K562 (cell line): ENCODE measurements around the gene IQCE. TPM values are rescaled to one million over a fixed set of nuclear protein-coding genes. Genes with fewer than 3 reads are reported as not detected.

ENCODE experiments used
- ARID2 ChIP-seq: fragments of 450-650 bp; IDR thresholded peaks from 2 replicates; pipeline ENCODE4 v1.6.1; 2017; ENCODE audit warnings: antibody characterized with exemption, mild to moderate bottlenecking
- ATF7 ChIP-seq: fragments of 450-650 bp; IDR thresholded peaks from 2 replicates; pipeline ENCODE4 v1.7.1; 2014; ENCODE audit warnings: mild to moderate bottlenecking, moderate library complexity
- BCLAF1 ChIP-seq, 2 experiments: fragments of 450-650 bp in 1 of 2; IDR thresholded peaks; 2 replicates each; pipeline ENCODE4 v1.6.1; 2011 to 2017; ENCODE audit warnings: low read depth in 2 of 2, antibody characterized with exemption in 1 of 2, borderline replicate concordance in 1 of 2, low read length in 1 of 2, mild to moderate bottlenecking in 1 of 2, mixed read lengths in 1 of 2; ENCODE audit not compliant: control insufficient read depth in 1 of 2
- BRCA1 ChIP-seq, 2 experiments: fragments of 450-650 bp in 1 of 2; sonication (generic) in 1 of 2; formaldehyde crosslinking in 1 of 2; IDR thresholded peaks; 2 replicates each; pipeline versions ENCODE4 v1.5.0 to v1.6.1; 2017 to 2020; ENCODE audit warnings: mild to moderate bottlenecking in 1 of 2, missing genetic modification reagents in 1 of 2
- CHCHD3 ChIP-seq: fragments of 250-450 bp; sonication (Bioruptor Pico); IDR thresholded peaks from 2 replicates; pipeline ENCODE4 v2.1.2; 2022; ENCODE audit warnings: mild to moderate bottlenecking
- CTBP1 ChIP-seq: fragments of 450-650 bp; IDR thresholded peaks from 2 replicates; pipeline ENCODE4 v1.6.1; 2016; ENCODE audit warnings: borderline replicate concordance
- ESRRB ChIP-seq: fragments of 250-450 bp; sonication (Bioruptor Pico); IDR thresholded peaks from 2 replicates; pipeline ENCODE4 v1.5.0; 2020; ENCODE audit warnings: mild to moderate bottlenecking, moderate library complexity, borderline replicate concordance
- FOXA3 ChIP-seq, 2 experiments: fragments of 450-650 bp in 1 of 2; sonication (generic) in 1 of 2; formaldehyde crosslinking; IDR thresholded peaks in 1 of 2; conservative IDR thresholded peaks in 1 of 2; 2 replicates each; pipeline versions ENCODE4 v1.4.0 to v1.8.0; 2020 to 2022; ENCODE audit warnings: mild to moderate bottlenecking in 2 of 2, missing genetic modification reagents in 1 of 2
- NCOA4 ChIP-seq: fragments of 450-650 bp; IDR thresholded peaks from 2 replicates; pipeline ENCODE4 v1.6.1; 2018; ENCODE audit warnings: mild to moderate bottlenecking; ENCODE audit not compliant: partially characterized antibody
- NR2C1 ChIP-seq, 2 experiments: fragments of 450-650 bp; IDR thresholded peaks; 2 replicates each; pipeline ENCODE4 v1.6.1; 2017; ENCODE audit warnings: mild to moderate bottlenecking in 2 of 2, antibody characterized with exemption in 1 of 2, inconsistent platforms in 1 of 2, missing compliant biosample characterization in 1 of 2, missing genetic modification characterization in 1 of 2
- RCOR1 ChIP-seq, 2 experiments: IDR thresholded peaks; 2 replicates each; pipeline ENCODE4 v1.6.1; 2012; ENCODE audit warnings: low read depth in 2 of 2, low read length in 2 of 2, borderline replicate concordance in 1 of 2, improper control_type of control experiment in 1 of 2
- RFX7 ChIP-seq: fragments of 250-450 bp; sonication (Bioruptor Pico); IDR thresholded peaks from 2 replicates; pipeline ENCODE4 v1.5.1; 2021; ENCODE audit warnings: mild to moderate bottlenecking
- SP1 ChIP-seq: sonication (generic); formaldehyde crosslinking; IDR thresholded peaks from 2 replicates; pipeline ENCODE4 v1.8.1; 2022; ENCODE audit warnings: mild to moderate bottlenecking, missing genetic modification reagents
- SREBF1 ChIP-seq: fragments of 150-350 bp; IDR thresholded peaks from 2 replicates; pipeline ENCODE4 v1.6.1; 2014; ENCODE audit warnings: antibody characterized with exemption, low read depth, low read length, borderline replicate concordance
- TAF1 ChIP-seq: IDR thresholded peaks from 2 replicates; pipeline ENCODE4 v1.6.1; 2011; ENCODE audit warnings: mild to moderate bottlenecking, low read length, moderate library complexity; ENCODE audit not compliant: insufficient read depth, control insufficient read depth, severe bottlenecking; ENCODE audit errors: extremely low read depth
- TBP ChIP-seq: optimal IDR thresholded peaks from 2 replicates; pipeline ENCODE3; 2011; ENCODE audit warnings: low read depth, low read length, improper control_type of control experiment
- ZKSCAN1 ChIP-seq: fragments of 150-350 bp; IDR thresholded peaks from 2 replicates; pipeline ENCODE4 v1.6.1; 2016; ENCODE audit warnings: low read depth, low read length
- ZNF140 ChIP-seq: fragments of 250-450 bp; sonication (Bioruptor Pico); IDR thresholded peaks from 2 replicates; pipeline ENCODE4 v1.8.0; 2021; ENCODE audit warnings: moderate library complexity, mild to moderate bottlenecking, inconsistent platforms
- polyA plus RNA-seq, 8 experiments: library from polyadenylated mRNA; depleted of rRNA in 4 of 8; stranded (reverse) in 5 of 8; unstranded in 3 of 8; fragments of >200 nt; fragmentation: Nextera tagmentation in 2 of 8; fragmentation: Illumina TruSeq in 1 of 8; extraction: Ambion mirVana in 2 of 8; extraction: Trizol in 1 of 8; gene quantifications; 2 replicates each; pipeline versions ENCODE4 v1.2.1 to v1.2.3, GENCODE V29; 2011 to 2014; ENCODE audit warnings: inconsistent platforms in 1 of 8, missing spikeins in 1 of 8
- total RNA-seq, 7 experiments: library from RNA; depleted of rRNA in 6 of 7; stranded (reverse); fragments of >200 nt in 6 of 7; fragmentation: Illumina TruSeq in 2 of 7; extraction: Trizol in 2 of 7; gene quantifications; 2 replicates each; pipeline versions ENCODE4 v1.2.1 to v1.2.3, GENCODE V29; 2011 to 2021; ENCODE audit warnings: low replicate concordance in 1 of 7
- TF ChIP-seq, protein P1 (sequence below), 2 experiments: fragments of 450-650 bp; IDR thresholded peaks; 2 replicates each; pipeline ENCODE4 v1.6.1; 2016
- TF ChIP-seq, protein P2 (sequence below): fragments of 450-650 bp; IDR thresholded peaks from 2 replicates; pipeline ENCODE4 v1.7.1; 2018; ENCODE audit warnings: mild to moderate bottlenecking, low read depth; ENCODE audit not compliant: partially characterized antibody

Gene IQCE
- total and polyA plus RNA-seq, 9 of the 15 experiments (the other 6 are each of a cell fraction or from before 2014, with no cell fraction given): 0.18 to 8.5 (median 4.2) TPM

DNA sequence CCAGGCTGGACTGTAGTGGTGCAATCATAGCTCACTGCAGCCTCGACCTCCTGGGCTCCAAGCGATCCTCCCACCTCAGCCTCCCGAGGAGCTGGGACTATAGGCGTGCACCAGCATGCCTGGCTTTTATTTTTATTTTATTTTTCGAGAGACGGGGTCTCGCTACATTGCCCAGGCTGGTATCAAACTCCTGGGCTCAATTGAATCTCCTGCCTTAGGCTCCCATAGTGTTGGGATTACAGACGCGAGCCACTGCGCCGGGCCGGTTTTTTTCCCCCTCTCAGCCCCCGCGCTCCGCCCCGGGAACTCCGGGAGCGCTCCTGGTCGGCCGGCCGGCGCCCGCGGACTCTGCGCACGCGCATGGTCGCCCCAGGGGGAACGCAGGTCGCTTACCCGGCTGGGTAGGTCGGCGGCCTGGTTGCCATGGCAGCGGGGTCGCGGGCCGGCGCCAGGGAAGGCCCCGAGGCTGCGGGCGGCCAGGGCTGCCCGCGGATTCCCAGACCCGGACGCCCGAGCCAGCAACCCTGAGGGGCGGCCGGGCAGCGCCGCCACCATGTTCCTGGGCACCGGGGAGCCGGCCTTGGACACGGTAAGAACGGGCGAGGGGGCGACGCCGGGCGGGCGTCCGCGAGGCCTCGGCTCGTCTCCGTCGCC, at the start of gene IQCE (continued):
- no peak for TF ChIP-seq BRCA1 (IDR thresholded peaks at IDR 0.05)
- no peak for TF ChIP-seq BRCA1 (CRISPR knock-in tag; IDR thresholded peaks at IDR 0.05)
- TF ChIP-seq, protein P1, sequence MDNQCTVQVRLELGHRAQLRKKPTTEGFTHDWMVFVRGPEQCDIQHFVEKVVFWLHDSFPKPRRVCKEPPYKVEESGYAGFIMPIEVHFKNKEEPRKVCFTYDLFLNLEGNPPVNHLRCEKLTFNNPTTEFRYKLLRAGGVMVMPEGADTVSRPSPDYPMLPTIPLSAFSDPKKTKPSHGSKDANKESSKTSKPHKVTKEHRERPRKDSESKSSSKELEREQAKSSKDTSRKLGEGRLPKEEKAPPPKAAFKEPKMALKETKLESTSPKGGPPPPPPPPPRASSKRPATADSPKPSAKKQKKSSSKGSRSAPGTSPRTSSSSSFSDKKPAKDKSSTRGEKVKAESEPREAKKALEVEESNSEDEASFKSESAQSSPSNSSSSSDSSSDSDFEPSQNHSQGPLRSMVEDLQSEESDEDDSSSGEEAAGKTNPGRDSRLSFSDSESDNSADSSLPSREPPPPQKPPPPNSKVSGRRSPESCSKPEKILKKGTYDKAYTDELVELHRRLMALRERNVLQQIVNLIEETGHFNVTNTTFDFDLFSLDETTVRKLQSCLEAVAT (IDR thresholded peaks at IDR 0.05): 0 out of 4 replicates have a peak, but pooled peaks of 1 of the 2 experiments have one; percentile 31
- TF ChIP-seq NR2C1 (IDR thresholded peaks at IDR 0.05): peak; percentile 50; the same call in 1 of the 2 replicates
- TF ChIP-seq NR2C1 (tag; IDR thresholded peaks at IDR 0.05): no peak; the same call in 1 of the 2 replicates
- TF ChIP-seq BCLAF1 (IDR thresholded peaks at IDR 0.05; ENCODE audit: borderline replicate concordance in 1 of 2, control insufficient read depth in 1 of 2, low read depth in 2 of 2, low read length in 1 of 2): no peak
- TF ChIP-seq, protein P2, sequence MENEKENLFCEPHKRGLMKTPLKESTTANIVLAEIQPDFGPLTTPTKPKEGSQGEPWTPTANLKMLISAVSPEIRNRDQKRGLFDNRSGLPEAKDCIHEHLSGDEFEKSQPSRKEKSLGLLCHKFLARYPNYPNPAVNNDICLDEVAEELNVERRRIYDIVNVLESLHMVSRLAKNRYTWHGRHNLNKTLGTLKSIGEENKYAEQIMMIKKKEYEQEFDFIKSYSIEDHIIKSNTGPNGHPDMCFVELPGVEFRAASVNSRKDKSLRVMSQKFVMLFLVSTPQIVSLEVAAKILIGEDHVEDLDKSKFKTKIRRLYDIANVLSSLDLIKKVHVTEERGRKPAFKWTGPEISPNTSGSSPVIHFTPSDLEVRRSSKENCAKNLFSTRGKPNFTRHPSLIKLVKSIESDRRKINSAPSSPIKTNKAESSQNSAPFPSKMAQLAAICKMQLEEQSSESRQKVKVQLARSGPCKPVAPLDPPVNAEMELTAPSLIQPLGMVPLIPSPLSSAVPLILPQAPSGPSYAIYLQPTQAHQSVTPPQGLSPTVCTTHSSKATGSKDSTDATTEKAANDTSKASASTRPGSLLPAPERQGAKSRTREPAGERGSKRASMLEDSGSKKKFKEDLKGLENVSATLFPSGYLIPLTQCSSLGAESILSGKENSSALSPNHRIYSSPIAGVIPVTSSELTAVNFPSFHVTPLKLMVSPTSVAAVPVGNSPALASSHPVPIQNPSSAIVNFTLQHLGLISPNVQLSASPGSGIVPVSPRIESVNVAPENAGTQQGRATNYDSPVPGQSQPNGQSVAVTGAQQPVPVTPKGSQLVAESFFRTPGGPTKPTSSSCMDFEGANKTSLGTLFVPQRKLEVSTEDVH: peak; percentile 50
- no peak for TF ChIP-seq SREBF1
- TF ChIP-seq RCOR1 (IDR thresholded peaks at IDR 0.05; ENCODE audit: borderline replicate concordance in 1 of 2, low read depth in 2 of 2, low read length in 2 of 2): peak in 1 of 2 experiments; percentile 24; a peak in 2 of 4 replicates
- no peak for TF ChIP-seq ZNF140 (CRISPR knock-in tag)
- TF ChIP-seq ZKSCAN1: peak; percentile 69; the same call in 1 of the 2 replicates
- TF ChIP-seq ATF7: peak; percentile 51
- no peak for TF ChIP-seq RFX7 (CRISPR knock-in tag)
- no peak for TF ChIP-seq NCOA4
- TF ChIP-seq CHCHD3 (CRISPR knock-in tag): no peak
- TF ChIP-seq ARID2: no peak
- TF ChIP-seq TBP: peak; percentile 14
- TF ChIP-seq TAF1: peak; percentile 40
- TF ChIP-seq SP1: 0 out of 2 replicates have a peak, but pooled peaks have one; percentile 31
- TF ChIP-seq ESRRB (CRISPR knock-in tag): no peak
- no peak for TF ChIP-seq FOXA3 (CRISPR knock-in tag; conservative IDR thresholded peaks at IDR 0.05 in 1 of 2, IDR thresholded peaks at IDR 0.05 in 1 of 2)
- TF ChIP-seq CTBP1: peak; percentile 57; the same call in 1 of the 2 replicates
